Endodermal cell (in vitro differentiated cells): ENCODE results near the gene DMRTC1B. TPM values are rescaled to one million over a fixed set of nuclear protein-coding genes. Genes with fewer than 3 reads are reported as not detected.
"Not testable (repeated sequence)": the region's sequence is repeated elsewhere in the genome, so short reads cannot be mapped to it uniquely, and the experiment has no call there.

Experiments
- DNase-seq: peaks from one replicate; pipeline ENCODE4 v3.0.0-alpha.2; 2017
- H3K27ac ChIP-seq: 2 replicates; pipeline ENCODE4 v1.5.1; 2013; ENCODE audit warnings: mild to moderate bottlenecking, low read depth, low read length, moderate library complexity
- H3K27me3 ChIP-seq: 2 replicates; pipeline ENCODE4 v1.6.1; 2013; ENCODE audit warnings: mild to moderate bottlenecking, low read length, moderate library complexity; ENCODE audit not compliant: insufficient read depth, control insufficient read depth, poor library complexity, severe bottlenecking
- H3K36me3 ChIP-seq: 2 replicates; pipeline ENCODE4 v1.7.0; 2013; ENCODE audit warnings: mild to moderate bottlenecking, low read length, moderate library complexity; ENCODE audit not compliant: control insufficient read depth, insufficient read depth
- H3K4me1 ChIP-seq: one replicate; pipeline ENCODE4 v1.7.0; 2013; ENCODE audit warnings: low read length; ENCODE audit not compliant: control insufficient read depth, insufficient read depth
- H3K4me3 ChIP-seq: 2 replicates; pipeline ENCODE4 v1.5.1; 2013; ENCODE audit warnings: mild to moderate bottlenecking, low read length, moderate library complexity
- H3K9ac ChIP-seq: 2 replicates; pipeline ENCODE4 v1.6.1; 2013; ENCODE audit warnings: mild to moderate bottlenecking, low read length, moderate library complexity; ENCODE audit not compliant: poor library complexity, severe bottlenecking; ENCODE audit errors: extremely low read depth
- H3K9me3 ChIP-seq: 2 replicates; pipeline ENCODE4 v1.6.1; 2013; ENCODE audit warnings: mild to moderate bottlenecking, low read length, moderate library complexity; ENCODE audit not compliant: control insufficient read depth
- H3K27ac Mint-ChIP-seq: 2 replicates; pipeline ENCODE4 v1.8.0; 2020; ENCODE audit warnings: mixed read lengths
- H3K27me3 Mint-ChIP-seq: 2 replicates; pipeline ENCODE4 v1.8.0; 2021; ENCODE audit warnings: mild to moderate bottlenecking, mixed read lengths; ENCODE audit not compliant: insufficient read depth
- H3K36me3 Mint-ChIP-seq: 2 replicates; pipeline ENCODE4 v1.8.0; 2020; ENCODE audit warnings: low read depth, mixed read lengths
- H3K4me1 Mint-ChIP-seq: 2 replicates; pipeline ENCODE4 v1.8.0; 2020; ENCODE audit warnings: mixed read lengths
- H3K4me3 Mint-ChIP-seq: 2 replicates; pipeline ENCODE4 v1.8.0; 2020; ENCODE audit warnings: mild to moderate bottlenecking, moderate library complexity, mixed read lengths
- H3K9me3 Mint-ChIP-seq: 2 replicates; pipeline ENCODE4 v1.8.0; 2020; ENCODE audit warnings: mild to moderate bottlenecking, mixed read lengths
- whole genome bisulfite sequencing, 2 experiments: methylation state at CpG; one replicate each; pipeline versions ENCODE4 v1.1.5 to v1.1.7; 2013; ENCODE audit warnings: missing lambda C conversion rate in 2 of 2, mixed read lengths in 1 of 2; ENCODE audit not compliant: insufficient coverage in 1 of 2, insufficient read length in 1 of 2; 5-methylcytosine and 5-hydroxymethylcytosine counted together
- total RNA-seq, 2 donors: library from RNA; stranded (reverse); fragmentation: NEBNext Ultra II Directional in 1 of 2; extraction: Animal tissue kit (Norgen Biotek cat#: 25700) in 1 of 2; gene quantifications; 2 replicates in 1 of 2; 3 replicates in 1 of 2; pipeline ENCODE4 v1.2.1, GENCODE V29; 2021

The DMRTC1B gene
- total RNA-seq, 2 donors from 2014 or later = 2.4 TPM; not detected in 1

DNA sequence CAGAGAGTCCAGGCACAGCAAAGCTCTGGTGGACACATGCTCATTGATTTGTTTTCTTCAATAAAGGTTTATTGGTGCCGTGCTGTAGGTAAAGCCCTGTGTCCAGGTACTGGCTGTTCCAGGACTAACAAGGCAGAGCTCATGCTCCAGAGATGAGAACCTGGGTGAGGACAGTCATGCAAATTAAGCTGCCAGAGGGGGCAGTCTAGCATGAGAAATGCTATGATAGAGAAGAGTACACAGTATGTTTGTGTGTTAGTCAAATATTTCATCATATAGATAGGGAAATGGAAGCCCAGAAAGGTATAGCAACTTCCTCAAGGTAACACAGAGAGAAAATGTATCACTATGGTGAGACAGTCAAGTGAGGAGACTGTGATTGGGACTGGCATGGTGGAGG, 11.5 kb downstream of the DMRTC1B start:
- not testable (repeated sequence) for DNase-seq, H3K27ac Mint-ChIP-seq, H3K4me1 ChIP-seq, H3K36me3 ChIP-seq, H3K9me3 Mint-ChIP-seq, H3K9me3 ChIP-seq, H3K36me3 Mint-ChIP-seq, H3K4me1 Mint-ChIP-seq, H3K27ac ChIP-seq, H3K4me3 Mint-ChIP-seq, H3K9ac ChIP-seq, H3K27me3 Mint-ChIP-seq, H3K27me3 ChIP-seq, H3K4me3 ChIP-seq
- no CpG with 5 or more reads among the region's 1 CpG for WGBS, 2 experiments

- not testable (repeated sequence) for H3K9ac ChIP-seq, H3K36me3 ChIP-seq, H3K36me3 Mint-ChIP-seq, DNase-seq, H3K4me3 ChIP-seq, H3K27me3 ChIP-seq, H3K4me1 ChIP-seq, H3K4me1 Mint-ChIP-seq, H3K27ac Mint-ChIP-seq, H3K9me3 Mint-ChIP-seq, H3K27me3 Mint-ChIP-seq, H3K27ac ChIP-seq, H3K4me3 Mint-ChIP-seq, H3K9me3 ChIP-seq
- no CpG with 5 or more reads among the region's 3 CpGs for WGBS, 2 experiments
Observed at GRCh38 chrX:72790390-72790789, 13.7 kb downstream of the DMRTC1B start.

DNA sequence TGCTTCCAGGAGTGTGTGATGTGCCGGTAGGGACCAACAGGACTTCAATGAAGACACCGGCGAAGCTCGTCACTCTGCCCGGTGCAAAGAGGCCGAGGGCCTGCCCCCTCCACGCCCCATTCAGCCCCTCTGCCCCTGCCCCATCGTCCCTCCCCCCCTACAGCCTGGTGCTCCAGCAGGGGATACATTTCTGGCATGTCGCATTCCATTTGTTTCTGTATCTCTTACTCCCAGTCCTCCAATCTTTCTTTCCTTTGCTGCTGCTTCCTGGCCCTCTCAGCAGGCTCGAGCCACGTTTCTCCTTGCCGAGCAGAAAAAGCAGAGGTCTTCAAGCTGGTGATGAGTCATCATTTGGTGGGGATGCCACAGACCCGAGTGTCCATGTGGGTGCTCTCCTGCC, 31.4 kb downstream of the DMRTC1B start, which contains the start of gene FAM236D:
Gene FAM236D (minus strand): TSS at position 101 of the 400 bp plus-strand sequence. CDS start 100 bp downstream, at position 1.
- not testable (repeated sequence) for H3K27me3 Mint-ChIP-seq
- no CpG with 5 or more reads among the region's 13 CpGs for WGBS, 2 experiments

DNA sequence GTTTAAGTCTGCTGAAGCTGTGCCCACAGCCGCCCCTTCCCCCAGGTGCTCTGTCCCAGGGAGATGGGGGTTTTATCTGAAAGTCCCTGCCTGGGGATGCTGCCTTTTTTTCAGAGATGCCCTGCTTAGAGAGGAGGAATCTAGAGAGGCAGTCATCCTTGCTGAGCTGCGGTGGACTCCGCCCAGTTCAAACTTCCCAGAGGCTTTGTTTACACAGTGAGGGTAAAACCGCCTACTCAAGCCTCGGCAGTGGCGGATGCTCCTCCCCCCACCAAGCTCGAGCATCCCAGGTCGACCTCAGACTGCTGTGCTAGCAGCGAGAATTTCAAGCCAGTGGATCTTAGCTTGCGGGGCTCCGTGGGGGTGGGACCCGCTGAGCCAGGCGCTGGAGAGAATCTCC, 54.0 kb downstream of the DMRTC1B start:
- H3K27me3 Mint-ChIP-seq, H3K27ac Mint-ChIP-seq, H3K4me3 Mint-ChIP-seq, H3K27me3 ChIP-seq, DNase-seq, H3K9me3 ChIP-seq, H3K4me3 ChIP-seq, H3K9me3 Mint-ChIP-seq, H3K27ac ChIP-seq, H3K4me1 ChIP-seq, H3K36me3 Mint-ChIP-seq, H3K4me1 Mint-ChIP-seq, H3K9ac ChIP-seq, H3K36me3 ChIP-seq: not testable (repeated sequence)
- WGBS, 2 experiments = no CpG with 5 or more reads among the region's 13 CpGs

More for the DNA sequence above, 31.4 kb downstream of the DMRTC1B start, which contains the start of gene FAM236D:
- H3K27ac Mint-ChIP-seq, H3K9me3 ChIP-seq, H3K9ac ChIP-seq, H3K4me3 Mint-ChIP-seq, H3K4me1 Mint-ChIP-seq, H3K27me3 ChIP-seq, H3K4me1 ChIP-seq, H3K27ac ChIP-seq, H3K4me3 ChIP-seq, DNase-seq, H3K36me3 Mint-ChIP-seq, H3K36me3 ChIP-seq, H3K9me3 Mint-ChIP-seq: not testable (repeated sequence)

DNA sequence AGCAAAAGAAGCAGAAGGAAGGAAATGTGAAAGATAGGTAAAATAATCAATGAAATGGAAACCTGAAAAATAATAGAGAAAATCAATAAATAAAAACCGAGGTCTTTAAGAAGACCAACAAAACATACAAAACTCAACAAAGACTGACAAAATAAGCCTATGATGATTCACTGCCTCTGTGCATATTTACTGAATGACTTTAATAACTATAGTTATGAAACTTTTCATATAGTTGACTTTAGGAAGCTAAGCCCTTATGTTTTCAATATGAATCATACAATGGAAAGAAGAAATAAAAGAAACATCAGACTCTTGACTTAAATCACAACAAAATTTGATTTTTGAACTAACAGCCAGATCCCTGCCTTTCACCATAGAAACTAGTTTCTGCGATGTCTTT, 60.8 kb downstream of the DMRTC1B start:
- not testable (repeated sequence) for H3K27me3 ChIP-seq, H3K4me1 Mint-ChIP-seq, H3K36me3 Mint-ChIP-seq, H3K36me3 ChIP-seq, H3K9me3 Mint-ChIP-seq, H3K9me3 ChIP-seq, H3K4me1 ChIP-seq, H3K4me3 ChIP-seq, H3K9ac ChIP-seq, H3K4me3 Mint-ChIP-seq, DNase-seq, H3K27ac ChIP-seq, H3K27me3 Mint-ChIP-seq, H3K27ac Mint-ChIP-seq
- no CpG with 5 or more reads among the region's 2 CpGs for WGBS, 2 experiments

- H3K27ac Mint-ChIP-seq, H3K36me3 ChIP-seq, H3K9me3 Mint-ChIP-seq, H3K4me3 Mint-ChIP-seq, H3K4me3 ChIP-seq, H3K9ac ChIP-seq, H3K9me3 ChIP-seq, DNase-seq, H3K4me1 Mint-ChIP-seq, H3K27ac ChIP-seq, H3K36me3 Mint-ChIP-seq, H3K27me3 Mint-ChIP-seq, H3K4me1 ChIP-seq, H3K27me3 ChIP-seq: not testable (repeated sequence)
- WGBS, 2 experiments = no CpG with 5 or more reads among the region's 2 CpGs
Observed at GRCh38 chrX:72882898-72883297, 106.2 kb downstream of the DMRTC1B start.

DNA sequence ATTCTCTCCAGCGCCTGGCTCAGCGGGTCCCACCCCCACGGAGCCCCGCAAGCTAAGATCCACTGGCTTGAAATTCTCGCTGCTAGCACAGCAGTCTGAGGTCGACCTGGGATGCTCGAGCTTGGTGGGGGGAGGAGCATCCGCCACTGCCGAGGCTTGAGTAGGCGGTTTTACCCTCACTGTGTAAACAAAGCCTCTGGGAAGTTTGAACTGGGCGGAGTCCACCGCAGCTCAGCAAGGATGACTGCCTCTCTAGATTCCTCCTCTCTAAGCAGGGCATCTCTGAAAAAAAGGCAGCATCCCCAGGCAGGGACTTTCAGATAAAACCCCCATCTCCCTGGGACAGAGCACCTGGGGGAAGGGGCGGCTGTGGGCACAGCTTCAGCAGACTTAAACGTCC, 113.0 kb downstream of the DMRTC1B start:
- not testable (repeated sequence) for H3K4me3 Mint-ChIP-seq, H3K27me3 ChIP-seq, H3K27ac ChIP-seq, H3K27me3 Mint-ChIP-seq, H3K9me3 ChIP-seq, H3K9me3 Mint-ChIP-seq, H3K9ac ChIP-seq, H3K36me3 ChIP-seq, DNase-seq, H3K4me1 ChIP-seq, H3K36me3 Mint-ChIP-seq, H3K4me3 ChIP-seq, H3K27ac Mint-ChIP-seq, H3K4me1 Mint-ChIP-seq
- no CpG with 5 or more reads among the region's 14 CpGs for WGBS, 2 experiments
